Duodenal mucosa (tissue), 2 donors: Measurements from ENCODE around the gene MARCHF6.
"Not testable (repeated sequence)": the region's sequence is repeated elsewhere in the genome, so short reads cannot be mapped to it uniquely, and the experiment has no call there.

Experiments
- H3K27ac ChIP-seq: one replicate; pipeline ENCODE4 v1.7.0; 2013; ENCODE audit warnings: low read depth, low read length
- H3K27me3 ChIP-seq, 2 donors: one replicate each; pipeline ENCODE4 v1.7.0; 2013; ENCODE audit warnings: low read length in 2 of 2, control low read depth in 1 of 2; ENCODE audit not compliant: insufficient read depth in 2 of 2, control insufficient read depth in 1 of 2
- H3K36me3 ChIP-seq, 2 donors: one replicate each; pipeline ENCODE4 v1.7.0; 2013; ENCODE audit warnings: low read length in 2 of 2, control low read depth in 1 of 2; ENCODE audit not compliant: insufficient read depth in 2 of 2, control insufficient read depth in 1 of 2
- H3K4me1 ChIP-seq, 2 donors: one replicate each; pipeline ENCODE4 v1.7.0; 2013; ENCODE audit warnings: low read length in 2 of 2, control low read depth in 1 of 2; ENCODE audit not compliant: insufficient read depth in 2 of 2, control insufficient read depth in 1 of 2
- H3K4me3 ChIP-seq, 2 donors: one replicate each; pipeline ENCODE4 v1.7.0; 2013; ENCODE audit warnings: low read length in 2 of 2, low read depth in 1 of 2
- H3K9ac ChIP-seq, 2 donors: one replicate each; pipeline ENCODE4 v1.7.0; 2013; ENCODE audit warnings: low read length in 2 of 2, low read depth in 1 of 2
- H3K9me3 ChIP-seq, 2 donors: one replicate each; pipeline ENCODE4 v1.7.0; 2013; ENCODE audit warnings: low read length in 2 of 2, control low read depth in 1 of 2; ENCODE audit not compliant: control insufficient read depth in 1 of 2

The MARCHF6 gene

DNA sequence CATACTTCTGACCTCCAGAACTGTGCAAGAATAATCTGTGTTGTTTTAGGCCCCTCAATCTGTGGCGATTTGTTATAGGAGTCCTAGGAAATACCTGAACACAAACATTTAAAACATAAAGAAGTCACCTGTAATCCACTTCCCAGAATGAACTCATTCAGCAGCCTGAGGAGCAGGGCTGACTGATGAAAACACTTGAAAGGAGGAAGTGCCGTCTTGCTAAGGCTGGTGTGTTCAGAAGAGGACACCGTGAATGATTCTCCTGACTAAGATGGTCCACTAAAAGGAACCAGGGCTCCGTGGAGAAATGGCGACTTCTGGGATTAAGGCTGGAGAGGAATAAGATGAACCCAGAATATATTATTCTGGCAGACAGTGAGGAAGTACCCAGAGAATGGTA lies 18.7 kb upstream of the MARCHF6 start:
- Histone ChIP-seq H3K36me3 (no peaks in the 10 kb centered on the region), H3K4me3 (no peak overlapping the region), H3K4me1 (peaks cover 6 to 22% of the 10 kb centered on the region in 2 donors), H3K9me3 (no peaks in the 10 kb centered on the region), H3K27ac (no peak overlapping the region), H3K27me3 (peaks cover 0 to 3% of the 10 kb centered on the region in 2 donors), H3K9ac (no peak overlapping the region)

DNA sequence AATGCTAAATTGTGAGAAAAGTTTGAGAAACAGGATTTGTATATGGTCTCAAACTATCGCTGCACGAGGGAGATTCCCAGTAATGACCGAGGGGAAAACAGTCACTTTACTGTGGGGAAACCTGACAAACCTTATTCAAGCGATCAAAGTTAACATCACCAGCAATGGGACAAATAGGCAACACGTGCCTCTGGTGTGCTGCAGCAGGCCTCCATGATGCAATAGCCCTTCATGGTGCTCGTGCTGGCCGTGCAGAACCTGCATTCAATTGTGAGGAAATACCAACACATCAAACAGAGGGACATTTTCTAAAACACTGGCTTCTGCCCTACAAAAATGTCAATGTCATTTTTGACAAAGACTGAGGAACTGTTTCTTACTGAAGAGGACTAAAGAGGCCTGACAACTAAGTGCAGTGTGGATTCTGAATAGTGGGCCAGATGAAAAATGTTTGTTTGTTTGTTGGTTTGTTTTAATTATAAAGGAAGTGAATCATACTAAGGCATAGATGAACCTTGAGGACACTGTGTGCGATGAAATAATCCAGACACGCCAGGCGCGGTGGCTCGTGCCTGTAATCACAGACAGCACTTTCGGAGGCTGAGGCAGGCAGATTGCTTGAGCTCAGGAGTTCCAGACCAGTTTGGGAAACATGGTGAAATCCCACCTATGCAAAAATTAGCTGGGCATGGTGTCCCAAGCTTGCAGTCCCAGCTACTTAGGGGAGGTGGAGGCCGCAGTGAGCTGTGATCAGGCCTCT lies 17.6 kb upstream of the MARCHF6 start:
- no peak overlapping the region for H3K27ac ChIP-seq
- peaks cover 0 to 3% of the 10 kb centered on the region in 2 donors for H3K27me3 ChIP-seq
- no peaks in the 10 kb centered on the region for H3K36me3 ChIP-seq
- peaks cover 6 to 22% of the 10 kb centered on the region in 2 donors for H3K4me1 ChIP-seq
- no peak overlapping the region for H3K4me3 ChIP-seq
- no peak overlapping the region for H3K9ac ChIP-seq
- no peaks in the 10 kb centered on the region for H3K9me3 ChIP-seq

- no peaks in the 10 kb centered on the region for H3K36me3 ChIP-seq
- H3K27ac ChIP-seq: no peak overlapping the region
- no peak overlapping the region for H3K4me3 ChIP-seq
- H3K9ac ChIP-seq: no peak overlapping the region
- H3K9me3 ChIP-seq: no peaks in the 10 kb centered on the region
- peaks cover 0 to 3% of the 10 kb centered on the region in 2 donors for H3K27me3 ChIP-seq
- peaks cover 0 to 11% of the 10 kb centered on the region in 2 donors for H3K4me1 ChIP-seq
Observed at GRCh38 chr5:10337107-10337506, 16.4 kb upstream of the MARCHF6 start.

- Histone ChIP-seq H3K27me3 (peaks cover 0 to 3% of the 10 kb centered on the region in 2 donors), H3K36me3 (no peaks in the 10 kb centered on the region), H3K4me1 (peaks cover 0 to 8% of the 10 kb centered on the region in 2 donors), H3K27ac (no peak overlapping the region), H3K9me3 (no peaks in the 10 kb centered on the region), H3K9ac (no peak overlapping the region), H3K4me3 (no peak overlapping the region)
Observed at GRCh38 chr5:10337986-10338385, 15.5 kb upstream of the MARCHF6 start.

DNA sequence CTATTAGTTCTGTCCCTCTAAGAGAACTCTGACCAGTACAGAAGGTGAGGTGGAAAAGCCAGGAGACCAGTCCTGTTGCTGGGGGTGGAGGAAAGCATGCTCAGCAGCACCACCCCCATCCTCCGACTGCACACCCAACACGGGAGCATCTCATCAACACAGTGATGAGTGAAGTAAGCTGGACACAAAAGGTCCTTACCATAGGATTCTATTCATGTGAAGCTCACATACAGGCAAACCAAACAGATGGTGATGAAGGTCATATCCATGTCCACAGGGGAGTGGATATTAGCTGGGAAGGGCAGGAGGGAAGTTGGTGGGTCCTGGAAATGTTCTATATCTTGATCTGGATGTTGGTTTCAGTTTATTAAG lies 14.8 kb upstream of the MARCHF6 start:
- no peak overlapping the region for H3K27ac ChIP-seq
- no peaks in the 10 kb centered on the region for H3K9me3 ChIP-seq
- peaks cover 0 to 4% of the 10 kb centered on the region in 2 donors for H3K4me1 ChIP-seq
- H3K27me3 ChIP-seq: peaks cover 0 to 3% of the 10 kb centered on the region in 2 donors
- no peak overlapping the region for H3K4me3 ChIP-seq
- no peak overlapping the region for H3K9ac ChIP-seq
- H3K36me3 ChIP-seq: no peaks in the 10 kb centered on the region

- H3K9me3 ChIP-seq: no peaks in the 10 kb centered on the region
- peaks cover 0 to 4% of the 10 kb centered on the region in 2 donors for H3K4me1 ChIP-seq
- H3K9ac ChIP-seq: no peak overlapping the region
- H3K4me3 ChIP-seq: no peak overlapping the region
- no peaks in the 10 kb centered on the region for H3K36me3 ChIP-seq
- H3K27me3 ChIP-seq: peaks cover 0 to 3% of the 10 kb centered on the region in 2 donors
- H3K27ac ChIP-seq: no peak overlapping the region
Observed at GRCh38 chr5:10339058-10339811, 14.3 kb upstream of the MARCHF6 start.

GRCh38 chr5:10339958-10340357 lies 13.5 kb upstream of the MARCHF6 start:
- H3K9me3 ChIP-seq: no peaks in the 10 kb centered on the region
- no peak overlapping the region for H3K27ac ChIP-seq
- H3K36me3 ChIP-seq: no peaks in the 10 kb centered on the region
- no peak overlapping the region for H3K9ac ChIP-seq
- peaks cover 0 to 4% of the 10 kb centered on the region in 2 donors for H3K4me1 ChIP-seq
- no peaks in the 10 kb centered on the region for H3K27me3 ChIP-seq
- no peak overlapping the region for H3K4me3 ChIP-seq

- Histone ChIP-seq H3K4me3 (no peak overlapping the region), H3K9me3 (no peaks in the 10 kb centered on the region), H3K9ac (no peak overlapping the region), H3K27ac (no peak overlapping the region), H3K4me1 (no peaks in the 10 kb centered on the region), H3K27me3 (no peaks in the 10 kb centered on the region), H3K36me3 (no peaks in the 10 kb centered on the region)
Observed at GRCh38 chr5:10343486-10343885, 10.0 kb upstream of the MARCHF6 start.

GRCh38 chr5:10344461-10345106 lies 8.9 kb upstream of the MARCHF6 start:
- not testable (repeated sequence) for H3K36me3 ChIP-seq, H3K27ac ChIP-seq, H3K9me3 ChIP-seq, H3K4me1 ChIP-seq, H3K9ac ChIP-seq, H3K27me3 ChIP-seq, H3K4me3 ChIP-seq

- H3K27ac ChIP-seq: no peak overlapping the region
- H3K4me3 ChIP-seq: no peak overlapping the region
- no peaks in the 10 kb centered on the region for H3K9me3 ChIP-seq
- no peaks in the 10 kb centered on the region for H3K36me3 ChIP-seq
- peaks cover 12 to 14% of the 10 kb centered on the region in 2 donors for H3K4me1 ChIP-seq
- H3K27me3 ChIP-seq: no peaks in the 10 kb centered on the region
- H3K9ac ChIP-seq: no peak overlapping the region
Observed at GRCh38 chr5:10348258-10348657, 5.2 kb upstream of the MARCHF6 start.
